Measurements from ENCODE around the gene CERS1. TPM values are rescaled to one million over a fixed set of nuclear protein-coding genes. Genes with fewer than 3 reads are reported as not detected.

The CERS1 gene
- total RNA-seq, 1 donor = 0.36 TPM

GRCh38 chr19:18840288-18841267 lies 55.4 kb downstream of the CERS1 start:
- Histone ChIP-seq H3K4me1 (ENCODE audit: insufficient read depth, low read length) (peaks cover 40% of the 10 kb centered on the region), H3K27ac (ENCODE audit: low read depth, low read length) (no peak overlapping the region), H4K20me1 (ENCODE audit: insufficient read depth, low read length) (peaks cover 91% of the 10 kb centered on the region), H3K9me3 (ENCODE audit: low read depth, low read length) (no peaks in the 10 kb centered on the region), H3K79me2 (ENCODE audit: insufficient read depth, low read length) (peaks cover 100% of the 10 kb centered on the region), H3K4me2 (ENCODE audit: insufficient read depth, low read length) (no peak overlapping the region), H3K36me3 (ENCODE audit: insufficient read depth, low read length) (peaks cover 9% of the 10 kb centered on the region), H3K4me3 (ENCODE audit: insufficient read depth, low read length) (no peak overlapping the region), H3K27me3 (ENCODE audit: insufficient read depth, low read length) (no peaks in the 10 kb centered on the region), H2AFZ (ENCODE audit: low read length) (no peak overlapping the region)
- peak; percentile 57 for DNase-seq (ENCODE audit: insufficient read length, low spot score, missing footprints)
- no peak for TF ChIP-seq CTCF (IDR thresholded peaks at IDR 0.05; ENCODE audit: extremely low read depth, low read depth, low read length)

- Histone ChIP-seq H3K4me1 (ENCODE audit: insufficient read depth, low read length) (peaks cover 40% of the 10 kb centered on the region), H3K4me2 (ENCODE audit: insufficient read depth, low read length) (no peak overlapping the region), H3K9me3 (ENCODE audit: low read depth, low read length) (no peaks in the 10 kb centered on the region), H4K20me1 (ENCODE audit: insufficient read depth, low read length) (peaks cover 90% of the 10 kb centered on the region), H2AFZ (ENCODE audit: low read length) (no peak overlapping the region), H3K79me2 (ENCODE audit: insufficient read depth, low read length) (peaks cover 100% of the 10 kb centered on the region), H3K27ac (ENCODE audit: low read depth, low read length) (peak overlapping the region; percentile 24), H3K27me3 (ENCODE audit: insufficient read depth, low read length) (no peaks in the 10 kb centered on the region), H3K4me3 (ENCODE audit: insufficient read depth, low read length) (no peak overlapping the region), H3K36me3 (ENCODE audit: insufficient read depth, low read length) (peaks cover 14% of the 10 kb centered on the region)
- DNase-seq (ENCODE audit: insufficient read length, low spot score, missing footprints) = peak; percentile 78
- TF ChIP-seq CTCF (IDR thresholded peaks at IDR 0.05; ENCODE audit: extremely low read depth, low read depth, low read length) = no peak
Measured at GRCh38 chr19:18839465-18840287, 56.3 kb downstream of the CERS1 start.

- peak overlapping the region; percentile 78 for H3K4me3 ChIP-seq (ENCODE audit: insufficient read depth, low read length)
- H4K20me1 ChIP-seq (ENCODE audit: insufficient read depth, low read length) = peaks cover 66% of the 10 kb centered on the region
Measured at GRCh38 chr19:18834644-18834984, 61.3 kb downstream of the CERS1 start.

More at GRCh38 chr19:18834644-18834984, 61.3 kb downstream of the CERS1 start:
- peaks cover 79% of the 10 kb centered on the region for H3K79me2 ChIP-seq (ENCODE audit: insufficient read depth, low read length)
- DNase-seq (ENCODE audit: insufficient read length, low spot score, missing footprints) = no peak
- no peaks in the 10 kb centered on the region for H3K9me3 ChIP-seq (ENCODE audit: low read depth, low read length)
- peak overlapping the region; percentile 46 for H3K27ac ChIP-seq (ENCODE audit: low read depth, low read length)
- peaks cover 28% of the 10 kb centered on the region for H3K4me1 ChIP-seq (ENCODE audit: insufficient read depth, low read length)
- TF ChIP-seq CTCF (IDR thresholded peaks at IDR 0.05; ENCODE audit: extremely low read depth, low read depth, low read length) = no peak
- H3K36me3 ChIP-seq (ENCODE audit: insufficient read depth, low read length) = peaks cover 14% of the 10 kb centered on the region
- H2AFZ ChIP-seq (ENCODE audit: low read length) = no peak overlapping the region
- no peaks in the 10 kb centered on the region for H3K27me3 ChIP-seq (ENCODE audit: insufficient read depth, low read length)
- H3K4me2 ChIP-seq (ENCODE audit: insufficient read depth, low read length) = peak overlapping the region; percentile 95

All from osteoblast (primary cell).